NCI-H128 (cell line): ENCODE data around the gene ATRNL1.
"Not testable (repeated sequence)": the region's sequence is repeated elsewhere in the genome, so short reads cannot be mapped to it uniquely, and the experiment has no call there.

Experiments used
- DNase-seq: peaks from one replicate; lab custom pipeline; 2025; ENCODE audit not compliant: unreplicated experiment; lab: John Stamatoyannopoulos, UW

The ATRNL1 gene

DNA sequence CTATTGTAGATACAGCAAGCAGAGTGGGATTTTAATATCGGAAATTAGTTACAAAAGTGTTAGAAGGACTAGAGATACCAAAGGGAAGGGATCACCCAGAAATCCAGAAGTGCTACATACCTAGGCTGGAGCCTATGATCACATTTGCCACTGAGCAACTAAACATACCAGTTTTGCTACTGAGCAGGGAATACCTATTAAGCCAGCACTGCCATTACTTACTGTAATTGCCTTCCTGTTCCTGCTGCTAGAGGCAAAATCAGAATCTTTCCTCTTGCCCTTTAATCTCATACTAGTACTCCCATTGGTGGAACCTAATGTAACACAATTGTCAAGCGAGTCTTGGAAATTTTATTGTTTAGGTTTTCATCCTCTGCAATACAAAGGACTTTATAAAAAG, 121.7 kb downstream of the ATRNL1 start:
- DNase-seq, result no peak

DNA sequence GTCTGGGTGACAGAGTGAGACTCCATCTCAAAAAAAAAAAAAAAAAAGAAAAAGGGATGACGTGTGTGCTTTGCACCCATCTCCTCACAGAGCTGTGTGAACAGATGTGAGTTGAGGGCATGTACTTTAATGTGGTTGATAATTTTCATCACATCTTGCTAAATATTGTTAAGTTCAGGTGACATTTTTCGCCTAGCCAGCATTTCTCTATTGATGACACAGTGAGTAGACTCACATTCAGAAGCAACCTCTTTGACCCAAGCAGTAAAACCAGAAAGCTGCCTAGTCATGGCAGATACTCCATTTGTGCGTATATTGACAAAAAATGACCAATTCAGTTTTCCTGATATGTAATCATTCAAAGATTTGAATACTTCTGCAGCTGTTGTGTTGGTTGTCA, 126.0 kb downstream of the ATRNL1 start:
- DNase-seq, result no peak

DNA sequence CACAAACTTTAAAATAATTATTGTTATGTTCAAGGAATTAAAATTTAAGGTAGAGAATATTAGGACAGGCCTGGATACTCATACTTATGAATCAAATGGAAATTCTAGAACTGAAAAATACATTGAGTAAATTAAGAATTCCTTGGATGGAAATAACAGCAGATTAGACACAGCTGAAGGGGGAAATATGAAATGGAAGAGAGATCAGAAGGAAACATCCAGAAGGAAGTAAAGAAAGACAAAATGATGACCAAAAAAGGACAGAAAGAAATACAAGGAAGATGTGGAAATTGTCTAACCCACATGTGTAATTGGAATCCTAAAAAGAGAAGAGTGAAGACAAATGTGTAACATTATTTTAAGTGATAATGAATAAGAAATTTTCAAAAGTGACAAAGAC, 128.9 kb downstream of the ATRNL1 start:
- no peak for DNase-seq

DNA sequence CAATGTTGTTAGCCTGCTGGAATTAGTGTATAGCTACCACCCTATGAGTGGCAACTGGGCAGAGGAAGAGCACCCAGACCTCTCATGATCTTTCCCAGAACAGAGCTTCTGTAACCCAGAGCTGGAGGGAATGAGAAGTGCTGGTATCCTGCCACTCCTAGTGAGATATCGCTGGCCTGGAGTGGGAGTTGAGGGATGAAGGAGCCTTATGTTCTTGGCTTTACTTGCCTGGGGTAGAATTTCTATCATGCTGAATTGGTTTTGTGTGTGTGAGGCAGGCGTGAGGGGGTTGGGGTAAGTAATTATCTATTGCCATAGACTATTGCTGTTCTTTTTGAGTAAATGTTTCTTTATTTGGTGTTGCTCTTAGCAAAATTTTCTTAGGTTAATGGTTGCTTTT, 146.6 kb downstream of the ATRNL1 start:
- no peak for DNase-seq

DNA sequence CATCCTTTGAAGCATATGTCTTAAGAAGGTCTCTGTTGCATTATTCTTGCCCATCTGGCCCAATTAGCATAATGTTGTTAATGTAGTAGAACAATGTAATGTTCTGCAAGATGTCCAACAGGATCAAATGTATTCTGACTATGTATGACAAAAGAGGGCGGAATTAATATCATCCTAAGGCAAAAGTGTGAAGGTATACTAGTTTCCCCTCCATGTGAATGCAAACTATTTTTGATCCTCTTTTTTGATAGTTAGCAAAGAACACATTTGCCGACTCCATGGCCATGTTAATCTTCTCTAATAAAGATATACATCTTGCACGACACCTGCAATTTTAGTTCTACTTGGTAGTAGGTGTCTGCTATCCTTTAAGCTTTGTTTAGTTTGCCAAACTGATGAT, 157.6 kb downstream of the ATRNL1 start:
- DNase-seq, result no peak

DNA sequence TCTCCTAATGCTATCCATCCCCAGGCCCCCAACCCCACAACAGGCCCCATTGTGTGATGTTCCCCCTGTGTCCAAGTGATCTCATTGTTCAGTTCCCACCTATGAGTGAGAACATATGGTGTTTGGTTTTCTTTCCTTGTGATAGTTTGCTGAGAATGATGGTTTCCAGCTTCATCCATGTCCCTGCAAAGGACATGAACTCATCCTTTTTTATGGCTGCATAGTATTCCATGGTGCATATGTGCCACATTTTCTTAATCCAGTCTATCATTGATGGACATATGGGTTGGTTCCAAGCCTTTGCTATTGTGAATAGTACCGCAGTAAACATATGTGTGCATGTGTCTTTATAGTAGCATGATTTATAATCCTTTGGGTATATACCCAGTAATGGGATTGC, 160.6 kb downstream of the ATRNL1 start:
- not testable (repeated sequence) for DNase-seq

DNA sequence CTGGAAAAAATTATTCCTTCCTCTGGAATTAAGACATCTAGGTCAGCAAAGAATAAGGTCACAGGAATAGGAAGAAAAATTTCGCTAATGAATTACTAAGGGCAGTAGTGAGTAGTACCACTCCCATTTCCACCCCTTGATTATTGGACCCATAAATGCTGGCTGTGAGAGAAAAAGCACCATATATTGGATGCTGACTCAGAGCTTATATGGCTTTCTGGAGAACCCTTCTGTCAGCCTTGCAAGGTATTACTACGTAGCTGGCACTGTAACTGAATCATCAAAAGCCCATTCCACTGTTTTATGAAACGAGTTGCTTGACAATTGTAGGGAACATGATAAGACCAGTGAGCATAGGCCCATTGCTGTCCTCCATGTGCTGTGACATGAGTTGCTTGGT, 179.3 kb downstream of the ATRNL1 start:
- no peak for DNase-seq

DNA sequence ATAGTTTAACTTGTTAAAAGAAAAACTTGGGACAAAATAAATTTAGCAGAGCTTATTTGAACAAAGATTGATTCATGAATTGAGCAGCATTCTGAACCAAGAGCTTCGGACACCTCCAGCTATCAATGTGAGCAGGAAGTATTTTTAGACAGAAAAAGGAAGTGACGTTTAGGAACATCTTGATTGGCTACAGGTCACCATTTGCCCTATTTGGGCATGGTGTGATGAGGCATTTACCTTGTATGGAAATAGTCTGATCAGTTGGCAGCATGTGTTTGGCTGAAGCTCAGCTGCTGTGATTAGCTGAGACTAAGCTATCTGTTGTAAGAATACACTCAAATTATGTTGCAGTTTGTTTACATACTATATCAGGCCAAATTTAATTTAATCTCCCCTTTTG, 185.1 kb downstream of the ATRNL1 start:
- DNase-seq, result no peak

DNA sequence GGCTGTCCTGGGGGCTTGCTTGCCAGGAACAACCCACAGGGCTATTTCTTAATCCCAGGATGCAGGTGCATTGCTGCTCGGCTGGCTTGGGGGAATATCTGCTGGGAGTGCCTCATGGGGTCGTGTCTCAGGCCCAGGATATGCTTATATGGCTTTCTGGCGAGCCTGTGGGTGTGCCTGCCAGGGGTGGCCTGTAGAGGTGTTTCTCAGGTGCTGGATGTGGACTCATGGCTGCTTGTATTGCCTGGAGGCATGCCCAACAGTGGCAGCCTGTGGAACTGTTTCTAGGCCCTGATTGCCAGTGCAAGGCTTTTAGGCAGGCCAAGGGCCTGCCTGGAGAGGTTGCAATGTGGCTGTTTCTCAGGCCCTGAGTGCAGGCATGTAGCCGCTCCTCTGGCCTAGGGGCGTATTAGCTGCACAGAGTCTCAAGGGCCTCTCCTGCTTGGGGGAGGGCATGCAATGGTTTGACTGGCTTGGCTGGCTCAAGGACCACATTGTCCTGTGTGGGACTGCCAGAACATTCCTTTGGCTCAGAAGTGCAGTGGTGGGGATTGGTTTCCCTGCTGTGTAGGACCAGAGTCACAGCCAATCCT, 202.1 kb downstream of the ATRNL1 start:
- no peak for DNase-seq

DNA sequence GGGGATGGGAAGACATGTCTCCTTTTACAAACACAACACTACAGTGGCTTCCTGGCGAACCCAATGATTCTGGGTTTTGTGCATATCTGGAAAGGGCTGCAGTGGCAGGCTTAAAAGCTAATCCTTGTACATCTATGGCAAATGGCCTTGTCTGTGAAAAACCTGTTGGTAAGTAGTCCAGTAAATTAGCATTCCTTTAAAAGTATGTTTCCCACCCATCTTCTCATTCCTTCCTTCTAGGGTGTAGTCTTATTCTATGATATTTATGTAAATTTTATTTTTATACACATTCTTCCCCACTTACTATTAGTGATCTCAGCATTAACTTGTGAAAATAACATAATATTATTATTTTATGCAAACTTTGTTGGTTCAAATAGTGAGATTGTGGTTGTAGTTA, 206.9 kb downstream of the ATRNL1 start:
- no peak for DNase-seq

DNA sequence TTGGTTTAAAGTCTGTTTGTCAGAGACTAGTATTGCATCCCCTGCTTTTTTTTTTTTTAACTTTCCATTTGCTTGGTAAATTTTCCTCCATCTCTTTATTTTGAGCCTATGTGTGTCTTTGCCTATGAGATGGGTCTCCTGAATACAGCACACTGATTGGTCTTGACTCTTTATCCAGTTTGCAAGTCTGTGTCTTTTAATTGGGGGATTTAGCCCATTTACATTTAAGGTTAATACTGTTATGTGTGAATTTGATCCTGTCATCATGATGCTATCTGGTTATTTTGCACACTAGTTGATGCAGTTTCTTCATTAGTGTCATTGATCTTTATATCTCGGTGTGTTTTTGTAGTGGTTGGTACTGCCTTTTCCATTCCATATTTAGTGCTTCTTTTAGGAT, 226.5 kb downstream of the ATRNL1 start:
- DNase-seq, result not testable (repeated sequence)

DNA sequence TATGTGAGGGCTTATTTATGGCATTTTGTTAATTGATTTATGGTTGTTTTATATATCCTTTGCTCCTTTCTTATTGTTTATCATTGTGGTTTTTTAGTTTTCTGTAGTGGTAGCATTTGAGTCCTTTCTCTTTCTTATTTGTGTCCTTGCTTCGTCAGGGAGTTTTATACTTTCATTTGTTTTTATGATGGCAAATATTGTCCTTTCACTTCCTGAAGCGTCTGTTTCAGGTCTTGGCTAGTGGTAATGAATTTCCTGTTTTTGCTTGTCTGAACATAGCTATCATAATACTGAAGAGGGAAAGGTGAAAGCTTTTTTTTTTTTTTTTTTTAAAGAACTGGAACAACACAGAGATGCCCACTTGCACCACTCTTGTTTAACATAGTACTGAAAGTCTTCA, 228.2 kb downstream of the ATRNL1 start:
- DNase-seq, result no peak

DNA sequence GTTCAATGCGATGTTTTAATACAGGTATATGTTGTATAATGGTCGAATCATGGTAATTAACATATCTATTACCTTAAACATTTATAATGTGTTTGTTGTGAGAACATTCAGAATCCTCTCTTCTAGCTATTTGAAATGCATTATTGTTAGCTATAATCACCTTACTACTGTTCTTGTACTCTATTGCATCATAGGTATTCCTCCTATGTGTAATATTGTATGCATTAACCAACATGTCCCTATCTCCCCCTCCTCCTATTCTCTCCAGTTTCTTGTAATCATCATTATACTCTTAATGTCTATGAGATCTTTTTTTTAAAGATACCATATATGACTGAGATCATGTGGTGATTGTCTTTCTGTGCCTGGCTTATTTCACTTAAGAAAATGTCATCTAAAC, 235.2 kb downstream of the ATRNL1 start:
- no peak for DNase-seq

DNA sequence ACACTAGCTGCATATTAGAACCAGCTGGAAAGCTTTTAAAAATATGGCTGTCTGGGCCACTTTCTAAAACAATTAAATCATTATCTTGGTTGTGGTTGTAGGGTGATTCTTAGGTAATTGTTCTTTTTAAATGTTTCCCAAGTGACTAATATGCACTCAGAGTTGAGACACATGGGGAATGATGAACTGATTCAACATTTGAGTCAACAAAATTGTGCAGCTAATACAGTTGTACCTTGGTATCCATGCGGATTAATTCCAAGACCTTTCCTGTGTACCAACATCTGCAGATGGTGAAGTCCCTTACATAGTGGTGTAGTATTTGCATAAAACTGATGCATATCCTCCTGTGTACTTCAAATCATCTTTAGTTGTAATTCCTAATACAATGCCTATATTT, 242.2 kb downstream of the ATRNL1 start:
- no peak for DNase-seq

DNA sequence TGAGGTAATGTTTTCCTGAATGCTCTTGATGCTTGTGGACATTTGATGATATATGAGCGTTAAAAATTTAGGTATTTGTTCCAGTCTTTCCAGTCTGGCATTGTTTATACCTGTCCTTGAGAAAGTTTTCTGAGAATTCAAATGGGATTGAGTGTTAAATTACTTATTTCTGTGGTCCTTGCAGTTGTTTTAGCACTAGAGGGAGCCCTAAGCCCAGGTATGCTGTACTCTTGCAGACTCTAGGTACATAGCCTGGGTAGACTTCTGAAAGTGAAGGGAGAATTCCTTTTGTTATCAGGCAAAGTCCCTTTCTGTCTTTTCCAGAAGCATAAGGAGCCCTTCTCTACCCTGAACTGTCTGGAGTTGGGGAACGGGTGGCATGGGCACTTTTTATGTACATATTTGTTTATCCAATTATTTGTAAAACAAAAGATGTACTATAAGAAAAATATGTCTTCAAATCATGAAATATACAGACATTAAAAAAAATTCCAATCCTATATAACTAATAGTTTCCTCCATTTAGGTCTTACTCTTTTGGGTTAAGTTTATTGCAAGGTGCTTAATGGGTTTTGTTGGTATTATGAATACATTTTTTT, 262.1 kb downstream of the ATRNL1 start:
- DNase-seq, result no peak

DNA sequence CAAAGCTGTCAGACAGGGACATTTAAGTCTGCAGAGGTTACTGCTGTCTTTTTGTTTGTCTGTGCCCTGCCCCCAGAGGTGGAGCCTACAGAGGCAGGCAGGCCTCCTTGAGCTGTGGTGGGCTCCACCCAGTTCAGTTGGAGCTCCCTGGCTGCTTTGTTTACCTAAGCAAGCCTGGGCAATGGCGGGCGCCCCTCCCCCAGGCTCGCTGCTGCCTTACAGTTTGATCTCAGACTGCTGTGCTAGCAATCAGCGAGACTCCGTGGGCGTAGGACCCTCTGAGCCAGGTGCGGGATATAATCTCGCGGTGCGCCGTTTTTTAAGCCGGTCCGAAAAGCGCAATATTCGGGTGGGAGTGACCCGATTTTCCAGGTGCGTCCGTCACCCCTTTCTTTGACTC, 274.8 kb downstream of the ATRNL1 start:
- not testable (repeated sequence) for DNase-seq

DNA sequence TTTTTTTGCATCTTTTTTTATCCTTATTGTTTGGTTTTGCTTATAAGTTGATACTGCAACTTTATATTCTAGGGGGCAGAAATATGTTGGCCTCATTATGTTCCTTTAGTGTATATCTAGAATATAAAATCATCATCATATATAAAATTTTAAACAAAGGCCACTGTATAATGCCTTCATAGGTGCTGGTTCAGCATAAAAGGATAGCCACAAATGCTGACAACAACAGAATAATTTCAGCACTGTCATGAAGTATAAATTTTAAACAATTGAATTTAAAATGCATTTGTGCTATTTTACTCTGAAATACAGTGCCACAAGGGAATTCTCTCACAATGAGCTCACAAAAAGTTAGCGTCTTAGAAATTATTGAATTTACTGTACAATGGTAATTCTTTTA, 285.9 kb downstream of the ATRNL1 start:
- no peak for DNase-seq

DNA sequence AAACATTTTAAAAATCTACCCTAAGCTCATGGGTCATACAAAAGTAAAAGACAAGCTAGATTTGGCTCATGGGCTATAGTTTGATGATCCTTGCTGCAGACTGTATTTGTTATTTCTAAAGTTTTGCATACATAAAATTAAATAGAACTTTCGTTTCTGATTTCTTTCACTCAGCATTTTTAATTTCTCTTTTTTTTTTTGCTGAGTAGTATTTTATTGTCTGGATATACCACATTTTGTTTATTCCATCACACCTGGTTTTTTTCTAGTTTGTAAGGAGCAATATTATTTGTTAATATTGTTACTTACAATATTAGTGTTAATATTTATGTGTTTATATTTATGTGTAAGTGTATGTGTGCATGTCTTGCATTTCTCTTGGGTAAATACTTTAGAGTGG, 291.5 kb downstream of the ATRNL1 start:
- no peak for DNase-seq

DNA sequence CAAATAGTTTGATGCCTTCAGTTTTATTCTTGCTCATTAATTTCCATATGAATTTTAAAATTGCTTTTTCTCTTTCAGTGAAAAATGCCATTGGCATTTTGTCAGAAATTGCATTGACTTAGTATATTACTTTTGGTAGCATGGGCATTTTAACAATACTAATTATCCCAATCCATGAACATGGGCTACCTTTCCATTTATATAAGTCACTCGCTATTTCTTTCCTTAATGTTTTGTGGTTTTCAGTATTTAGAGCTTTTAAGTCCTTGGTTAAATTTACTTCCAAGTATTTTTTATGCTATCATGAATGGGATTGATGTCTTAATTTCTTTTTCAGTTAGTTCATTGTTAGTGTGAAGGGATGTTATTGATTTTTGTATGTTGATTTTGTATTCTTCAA, 297.4 kb downstream of the ATRNL1 start:
- DNase-seq, result no peak

DNA sequence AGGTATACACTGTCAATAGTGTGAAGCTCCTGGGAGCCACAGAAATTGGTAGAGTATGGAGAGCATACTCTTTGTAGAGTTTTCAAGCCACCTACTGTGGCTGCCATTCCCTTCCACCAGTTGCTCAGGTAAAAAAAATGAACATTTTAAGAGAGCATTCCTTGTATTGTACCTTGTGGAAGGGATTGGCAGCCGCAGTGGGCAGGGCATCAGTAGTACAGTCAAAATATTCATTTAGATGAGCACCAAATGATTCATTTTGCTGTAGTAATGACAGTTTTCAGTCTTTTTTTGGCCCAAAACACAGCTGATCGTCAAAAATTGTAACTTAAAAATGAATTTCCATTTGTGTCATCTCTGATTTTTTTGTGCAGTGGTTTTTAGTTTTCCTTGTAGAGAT, 304.9 kb downstream of the ATRNL1 start:
- no peak for DNase-seq

DNA sequence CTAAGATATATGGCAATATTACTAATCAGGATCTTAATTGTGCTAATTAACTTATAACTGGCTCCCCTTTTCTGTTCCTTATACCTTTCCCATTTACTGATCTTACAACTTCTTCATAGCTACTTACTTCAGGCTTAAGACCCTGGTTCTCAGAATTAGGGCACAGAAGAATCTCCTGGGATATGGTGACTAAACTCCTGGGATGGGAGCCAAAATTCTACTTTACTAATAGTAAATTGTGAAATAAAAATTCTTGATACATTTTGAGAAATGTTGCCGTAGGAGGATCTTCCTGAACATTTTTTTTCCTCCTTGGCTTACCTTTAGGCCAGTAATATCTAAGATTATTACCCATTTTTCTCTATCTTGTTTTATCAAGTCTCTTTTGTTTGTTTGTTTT, 309.5 kb downstream of the ATRNL1 start:
- DNase-seq, result no peak

DNA sequence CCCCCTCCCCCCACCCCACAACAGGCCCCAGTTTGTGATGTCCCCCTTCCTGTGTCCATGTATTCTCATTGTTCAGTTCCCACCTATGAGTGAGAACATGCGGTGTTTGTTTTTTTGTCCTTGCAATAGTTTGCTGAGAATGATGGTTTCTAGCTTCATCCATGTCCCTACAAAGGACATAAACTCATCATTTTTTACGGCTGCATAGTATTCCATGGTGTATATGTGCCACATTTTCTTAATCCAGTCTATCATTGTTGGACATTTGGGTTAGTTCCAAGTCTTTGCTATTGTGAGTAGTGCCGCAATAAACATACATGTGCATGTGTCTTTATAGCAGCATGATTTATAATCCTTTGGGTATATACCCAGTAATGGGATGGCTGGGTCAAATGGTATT, 312.7 kb downstream of the ATRNL1 start:
- DNase-seq, result not testable (repeated sequence)

DNA sequence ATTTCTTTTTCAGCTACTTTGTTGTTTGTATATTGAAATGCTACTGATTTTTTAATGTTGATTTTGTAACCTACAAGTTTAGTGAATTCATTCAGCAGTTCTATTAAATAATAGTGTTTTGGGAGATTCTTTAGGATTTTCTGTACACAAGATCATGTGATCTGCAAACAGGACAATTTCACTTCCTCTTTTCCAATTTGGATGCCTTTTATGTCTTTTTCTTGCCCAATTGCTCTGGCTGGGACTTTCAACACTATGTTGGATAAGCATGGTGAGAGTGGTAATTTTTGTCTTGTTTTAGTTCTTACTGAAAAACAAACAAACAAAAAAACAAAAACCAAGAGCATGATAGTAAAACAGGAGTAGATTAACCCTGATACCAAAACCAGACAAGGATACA, 316.2 kb downstream of the ATRNL1 start:
- DNase-seq, result no peak
